Measurements from ENCODE around the gene ACACA. TPM values are rescaled to one million over a fixed set of nuclear protein-coding genes. Genes with fewer than 3 reads are reported as not detected.

Gene ACACA
- total RNA-seq, 3 donors from 2014 or later (not counting 1 experiment from before 2014, with no cell fraction given): 22.9 to 23.9 (median 23.6) TPM

DNA sequence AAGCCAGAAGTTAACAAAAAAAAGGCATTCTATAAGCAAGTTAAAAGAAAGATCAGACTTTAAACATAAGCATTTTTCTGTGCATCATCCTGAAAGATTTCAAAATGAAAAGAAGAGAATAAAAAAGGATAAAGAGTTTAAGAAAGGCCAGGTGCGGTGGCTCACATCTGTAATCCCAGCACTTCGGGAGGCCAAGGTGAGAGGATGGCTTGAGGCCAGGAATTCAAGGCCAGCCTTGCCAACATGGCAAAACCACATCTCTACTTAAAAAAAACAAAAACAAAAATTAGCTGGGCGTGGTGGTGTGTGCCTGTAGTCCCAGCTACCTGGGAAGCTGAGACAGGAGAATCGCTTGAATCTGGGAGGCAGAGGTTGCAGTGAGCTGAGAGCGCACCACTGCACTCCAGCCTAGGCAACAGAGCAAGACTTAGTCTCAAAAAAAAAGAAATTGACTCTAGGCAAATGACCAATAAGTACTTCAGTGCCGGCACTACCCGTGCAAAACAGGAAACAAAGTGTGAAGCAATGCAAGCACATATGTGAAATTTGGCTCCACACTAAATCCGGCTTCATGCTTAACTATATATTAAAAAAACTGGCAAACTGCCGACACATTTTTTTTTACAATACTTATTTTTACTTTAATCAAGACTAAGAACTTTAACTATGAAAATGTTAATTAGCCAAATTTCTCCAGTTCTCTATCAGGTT, 114.1 kb downstream of the ACACA start:
- intact Hi-C loops (cut with micrococcal nuclease): no loop called here
- H3K9me3 ChIP-seq (ENCODE audit: control insufficient read depth, insufficient read depth, low read length): no peaks in the 10 kb centered on the region
- H3K27me3 ChIP-seq (ENCODE audit: control insufficient read depth, insufficient read depth, low read length): no peaks in the 10 kb centered on the region
- peaks cover 5% of the 10 kb centered on the region for H3K4me1 ChIP-seq (ENCODE audit: control insufficient read depth, insufficient read depth, low read length)
- ATAC-seq (peak in 1 of 3 donors; percentile 54), DNase-seq (no peak)
- H3K36me3 ChIP-seq (ENCODE audit: control insufficient read depth, insufficient read depth, low read length): no peaks in the 10 kb centered on the region
- H3K4me1 Mint-ChIP-seq: peaks cover 9 to 22% of the 10 kb centered on the region in 2 donors
- H3K27ac Mint-ChIP-seq: peak overlapping the region in 1 of 2 donors; percentile 62
- no peaks in the 10 kb centered on the region for H3K27me3 Mint-ChIP-seq (ENCODE audit: low read depth in 2 of 2)
- H3K9me3 Mint-ChIP-seq: no peaks in the 10 kb centered on the region
- TF ChIP-seq, protein P1, sequence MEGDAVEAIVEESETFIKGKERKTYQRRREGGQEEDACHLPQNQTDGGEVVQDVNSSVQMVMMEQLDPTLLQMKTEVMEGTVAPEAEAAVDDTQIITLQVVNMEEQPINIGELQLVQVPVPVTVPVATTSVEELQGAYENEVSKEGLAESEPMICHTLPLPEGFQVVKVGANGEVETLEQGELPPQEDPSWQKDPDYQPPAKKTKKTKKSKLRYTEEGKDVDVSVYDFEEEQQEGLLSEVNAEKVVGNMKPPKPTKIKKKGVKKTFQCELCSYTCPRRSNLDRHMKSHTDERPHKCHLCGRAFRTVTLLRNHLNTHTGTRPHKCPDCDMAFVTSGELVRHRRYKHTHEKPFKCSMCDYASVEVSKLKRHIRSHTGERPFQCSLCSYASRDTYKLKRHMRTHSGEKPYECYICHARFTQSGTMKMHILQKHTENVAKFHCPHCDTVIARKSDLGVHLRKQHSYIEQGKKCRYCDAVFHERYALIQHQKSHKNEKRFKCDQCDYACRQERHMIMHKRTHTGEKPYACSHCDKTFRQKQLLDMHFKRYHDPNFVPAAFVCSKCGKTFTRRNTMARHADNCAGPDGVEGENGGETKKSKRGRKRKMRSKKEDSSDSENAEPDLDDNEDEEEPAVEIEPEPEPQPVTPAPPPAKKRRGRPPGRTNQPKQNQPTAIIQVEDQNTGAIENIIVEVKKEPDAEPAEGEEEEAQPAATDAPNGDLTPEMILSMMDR (IDR thresholded peaks at IDR 0.05): no peak
- H3K4me3 Mint-ChIP-seq: peak overlapping the region; percentile 57
- H3K4me3 ChIP-seq (ENCODE audit: low read length): no peak overlapping the region
- H3K36me3 Mint-ChIP-seq: no peaks in the 10 kb centered on the region
- H3K27ac ChIP-seq (ENCODE audit: low read length): no peak overlapping the region
- WGBS (ENCODE audit: insufficient coverage): 43% methylated on average over 9 of the region's 9 CpGs

DNA sequence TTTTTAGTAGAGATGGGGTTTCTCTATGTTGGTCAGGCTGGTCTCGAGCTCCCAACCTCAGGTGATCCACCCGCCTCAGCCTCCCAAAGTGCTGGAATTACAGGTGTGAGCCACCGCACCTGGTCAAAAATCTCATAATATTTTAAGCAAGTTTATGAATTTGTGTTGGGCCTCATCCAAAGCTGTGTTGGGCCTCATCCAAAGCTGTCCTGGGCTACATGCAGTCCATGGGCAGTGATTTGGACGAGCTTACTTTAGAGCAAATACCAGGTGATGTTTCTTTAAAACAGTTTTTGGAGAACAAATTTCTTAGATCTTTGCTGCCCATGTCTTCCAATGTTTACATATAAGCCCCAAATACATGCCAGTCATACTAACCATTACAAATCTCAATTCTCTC, 115.3 kb downstream of the ACACA start:
- Mint-ChIP-seq H3K4me3 (no peak overlapping the region), H3K4me1 (peaks cover 9 to 22% of the 10 kb centered on the region in 2 donors), H3K27ac (no peak overlapping the region), H3K36me3 (no peaks in the 10 kb centered on the region), H3K9me3 (no peaks in the 10 kb centered on the region), H3K27me3 (ENCODE audit: low read depth in 2 of 2) (no peaks in the 10 kb centered on the region)
- ATAC-seq (no peak), DNase-seq (no peak)
- Histone ChIP-seq H3K27ac (ENCODE audit: low read length) (no peak overlapping the region), H3K9me3 (ENCODE audit: control insufficient read depth, insufficient read depth, low read length) (no peaks in the 10 kb centered on the region), H3K4me3 (ENCODE audit: low read length) (no peak overlapping the region), H3K4me1 (ENCODE audit: control insufficient read depth, insufficient read depth, low read length) (peaks cover 5% of the 10 kb centered on the region), H3K27me3 (ENCODE audit: control insufficient read depth, insufficient read depth, low read length) (no peaks in the 10 kb centered on the region), H3K36me3 (ENCODE audit: control insufficient read depth, insufficient read depth, low read length) (no peaks in the 10 kb centered on the region)
- TF ChIP-seq, protein P1 (IDR thresholded peaks at IDR 0.05): no peak
- WGBS (ENCODE audit: insufficient coverage): 93% methylated on average over 4 of the region's 4 CpGs
- intact Hi-C loops (cut with micrococcal nuclease): no loop called here

DNA sequence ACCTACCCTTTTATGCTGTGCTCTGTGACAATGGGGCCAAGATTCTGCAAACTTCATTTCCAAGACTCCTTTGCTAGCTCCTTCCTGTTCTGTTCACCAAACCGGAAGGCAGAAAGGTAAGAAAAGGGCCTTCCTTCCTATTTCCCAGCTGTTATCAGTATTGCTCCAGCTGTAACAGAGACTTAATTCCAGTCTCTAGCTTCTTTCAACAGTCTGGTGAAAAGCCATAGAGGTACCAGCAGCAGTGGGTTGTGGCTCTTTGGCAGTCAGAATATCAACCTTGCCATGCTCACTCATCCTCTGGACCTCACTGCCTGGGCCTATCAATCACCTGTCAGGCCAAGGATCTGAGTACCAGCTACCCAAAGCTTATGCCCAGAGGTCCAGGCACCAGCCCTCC, 120.2 kb downstream of the ACACA start:
- peaks cover 9% of the 10 kb centered on the region for H3K36me3 Mint-ChIP-seq
- 79% methylated on average over 1 of the region's 1 CpG for WGBS (ENCODE audit: insufficient coverage)
- no peaks in the 10 kb centered on the region for H3K27me3 Mint-ChIP-seq (ENCODE audit: low read depth in 2 of 2)
- no peaks in the 10 kb centered on the region for H3K27me3 ChIP-seq (ENCODE audit: control insufficient read depth, insufficient read depth, low read length)
- H3K36me3 ChIP-seq (ENCODE audit: control insufficient read depth, insufficient read depth, low read length): peaks cover 2% of the 10 kb centered on the region
- no peak overlapping the region for H3K4me3 Mint-ChIP-seq
- no peaks in the 10 kb centered on the region for H3K9me3 Mint-ChIP-seq
- H3K4me3 ChIP-seq (ENCODE audit: low read length): no peak overlapping the region
- H3K27ac Mint-ChIP-seq: no peak overlapping the region
- ATAC-seq (no peak), DNase-seq (no peak)
- H3K27ac ChIP-seq (ENCODE audit: low read length): no peak overlapping the region
- H3K4me1 ChIP-seq (ENCODE audit: control insufficient read depth, insufficient read depth, low read length): no peaks in the 10 kb centered on the region
- no peaks in the 10 kb centered on the region for H3K4me1 Mint-ChIP-seq
- intact Hi-C loops (cut with micrococcal nuclease): no loop called here
- H3K9me3 ChIP-seq (ENCODE audit: control insufficient read depth, insufficient read depth, low read length): no peaks in the 10 kb centered on the region
- TF ChIP-seq, protein P1 (IDR thresholded peaks at IDR 0.05): no peak

DNA sequence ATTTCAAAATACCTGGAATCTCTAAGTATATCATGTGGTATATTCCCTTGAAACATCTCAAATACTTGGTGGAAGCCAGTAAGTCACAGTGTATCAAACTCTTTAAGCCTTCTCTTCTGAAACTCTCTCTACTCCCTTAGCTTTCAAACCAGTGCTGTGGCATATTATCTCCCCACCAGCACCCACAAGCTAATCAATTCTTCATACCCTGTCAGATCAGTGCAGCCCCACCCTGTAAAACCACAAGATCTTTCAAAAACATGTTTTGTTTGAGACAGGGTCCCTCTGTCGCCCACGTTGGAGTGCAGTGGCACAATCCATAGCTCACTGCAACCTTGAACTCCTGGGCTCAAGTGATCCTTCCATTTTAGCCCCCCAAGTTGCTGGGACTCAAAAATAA, 122.4 kb downstream of the ACACA start:
- no peaks in the 10 kb centered on the region for H3K9me3 Mint-ChIP-seq
- no peak for DNase-seq
- H3K27me3 Mint-ChIP-seq (ENCODE audit: low read depth in 2 of 2): no peaks in the 10 kb centered on the region
- TF ChIP-seq, protein P1 (IDR thresholded peaks at IDR 0.05): no peak
- intact Hi-C loops (cut with micrococcal nuclease): no loop called here
- no peak overlapping the region for H3K4me3 Mint-ChIP-seq
- H3K27ac Mint-ChIP-seq: no peak overlapping the region
- H3K27ac ChIP-seq (ENCODE audit: low read length): no peak overlapping the region
- no peaks in the 10 kb centered on the region for H3K9me3 ChIP-seq (ENCODE audit: control insufficient read depth, insufficient read depth, low read length)
- H3K4me3 ChIP-seq (ENCODE audit: low read length): no peak overlapping the region
- WGBS (ENCODE audit: insufficient coverage): 76% methylated on average over 2 of the region's 2 CpGs
- peaks cover 2% of the 10 kb centered on the region for H3K36me3 ChIP-seq (ENCODE audit: control insufficient read depth, insufficient read depth, low read length)
- H3K4me1 Mint-ChIP-seq: no peaks in the 10 kb centered on the region
- H3K36me3 Mint-ChIP-seq: peaks cover 9% of the 10 kb centered on the region
- H3K4me1 ChIP-seq (ENCODE audit: control insufficient read depth, insufficient read depth, low read length): no peaks in the 10 kb centered on the region
- ATAC-seq: no peak
- H3K27me3 ChIP-seq (ENCODE audit: control insufficient read depth, insufficient read depth, low read length): no peaks in the 10 kb centered on the region
